Stimulated activated CD4-positive, alpha-beta T cell treated with anti-CD3 and anti-CD28 coated beads, Interleukin-2, amount 100 ng/mL, for 24 hours (primary cell): ENCODE data around the gene TLE3.
A peak's percentile ranks its signal among the peaks of the same experiment; 100 is the strongest.

ENCODE experiments used
- DNase-seq, 2 donors: peaks; one replicate each; pipeline ENCODE4 v3.0.0-alpha.2; 2020

Gene TLE3

GRCh38 chr15:70026991-70027390, 70.7 kb downstream of the TLE3 start:
- no peak for DNase-seq

- no peak for DNase-seq
Observed at GRCh38 chr15:70025413-70026296, 72.1 kb downstream of the TLE3 start.

GRCh38 chr15:70024521-70024920, 73.2 kb downstream of the TLE3 start:
- no peak for DNase-seq

GRCh38 chr15:70023769-70024491, 73.8 kb downstream of the TLE3 start:
- DNase-seq = no peak

DNA sequence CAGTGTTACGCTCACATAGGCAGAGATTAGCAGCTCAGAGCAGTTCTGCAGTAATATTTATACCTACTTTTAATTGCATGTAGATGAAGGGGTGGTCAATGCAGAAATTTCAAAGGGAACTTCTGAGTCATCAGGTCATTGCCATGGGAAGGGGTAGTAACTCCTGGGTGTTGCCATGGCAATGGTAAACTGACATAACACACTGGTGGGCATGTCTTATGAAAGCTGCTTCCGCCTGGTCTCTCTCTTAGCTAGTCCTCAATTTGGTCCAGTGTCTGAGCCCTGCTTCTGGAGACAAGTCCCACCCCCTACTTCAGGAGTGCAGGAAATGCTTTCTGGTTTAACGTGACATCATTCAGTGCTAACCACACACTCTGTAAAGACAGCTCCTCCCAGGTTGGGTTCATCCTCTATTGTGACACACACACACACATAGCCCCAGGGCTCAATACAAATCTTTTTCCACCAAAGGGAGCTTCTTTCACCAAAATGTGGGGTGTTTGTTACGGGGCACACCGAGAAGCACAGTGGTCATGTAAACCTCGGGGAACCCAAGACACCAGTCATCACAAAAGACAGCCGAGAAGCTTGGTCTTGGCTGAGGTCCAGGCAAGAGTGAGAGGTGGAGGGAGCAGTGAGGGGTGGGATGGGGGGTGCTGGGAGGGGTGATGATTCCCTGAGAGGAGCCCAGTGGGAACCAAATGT, 74.5 kb downstream of the TLE3 start:
- DNase-seq = peak; percentile 14 to 36

- no peak for DNase-seq
Observed at GRCh38 chr15:70020229-70020628, 77.5 kb downstream of the TLE3 start.

DNA sequence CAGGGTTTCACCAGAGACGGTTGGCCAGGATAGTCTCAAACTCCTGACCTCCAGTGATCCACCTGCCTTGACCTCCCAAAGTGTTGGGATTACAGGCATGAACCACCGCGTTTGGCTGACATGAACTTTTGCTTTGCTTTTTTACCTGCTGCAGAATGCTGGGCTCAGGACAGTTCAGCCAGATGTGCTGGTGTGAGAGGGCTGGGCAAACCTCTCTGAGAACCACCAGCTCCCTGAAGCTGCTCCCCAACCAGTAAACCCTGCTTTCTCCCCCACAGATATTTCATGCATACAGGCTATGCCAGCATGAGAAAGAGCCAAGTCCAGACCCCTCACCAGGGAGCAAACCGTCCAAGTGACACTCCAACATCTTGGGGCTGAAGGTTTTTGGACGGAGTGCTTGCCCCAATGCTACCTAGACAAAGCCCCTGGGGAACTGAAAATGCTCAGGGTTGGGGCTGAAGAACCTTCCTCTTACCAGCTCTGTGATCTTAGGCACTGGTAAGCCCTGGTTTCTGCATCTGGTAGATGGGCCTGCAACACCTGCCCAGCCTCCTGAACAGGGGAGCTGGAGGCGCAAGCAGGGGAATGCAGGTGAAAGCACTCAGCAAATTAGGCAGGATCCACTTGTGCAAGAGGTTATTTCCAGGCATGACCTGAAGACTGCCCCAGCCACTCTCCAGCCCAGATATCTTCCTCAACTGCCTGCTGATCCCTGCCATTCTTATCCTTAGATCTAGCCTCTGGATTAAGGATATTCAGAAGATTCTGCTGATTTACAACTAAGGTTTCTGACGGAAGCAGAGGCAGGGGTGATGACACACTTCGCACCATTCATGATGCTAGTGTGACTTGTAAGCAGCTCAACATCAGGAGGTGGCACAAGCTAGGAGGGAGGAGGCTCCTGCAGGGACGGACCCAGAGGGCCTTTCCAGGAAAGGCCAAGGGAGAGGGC, 78.8 kb downstream of the TLE3 start:
- no peak for DNase-seq

DNA sequence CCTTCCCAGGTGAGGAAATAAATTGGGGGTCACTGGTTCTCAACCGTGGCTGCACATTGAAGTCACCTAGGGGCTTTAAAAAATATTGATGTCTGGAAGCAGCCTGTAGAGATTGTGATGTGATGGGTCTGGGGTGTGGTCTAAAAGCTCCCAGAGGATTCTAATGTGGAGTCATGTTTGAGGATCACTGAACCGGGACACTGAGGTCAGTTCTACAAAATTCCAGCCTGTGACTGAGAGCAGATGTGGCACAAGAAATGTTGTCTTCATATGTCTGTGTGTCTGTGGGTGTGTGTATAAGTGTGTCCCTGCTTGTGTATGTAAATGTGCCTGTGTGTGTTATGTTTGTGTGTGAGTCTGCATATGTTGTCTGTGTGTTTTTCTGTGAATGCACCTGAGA, 79.9 kb downstream of the TLE3 start:
- no peak for DNase-seq

DNA sequence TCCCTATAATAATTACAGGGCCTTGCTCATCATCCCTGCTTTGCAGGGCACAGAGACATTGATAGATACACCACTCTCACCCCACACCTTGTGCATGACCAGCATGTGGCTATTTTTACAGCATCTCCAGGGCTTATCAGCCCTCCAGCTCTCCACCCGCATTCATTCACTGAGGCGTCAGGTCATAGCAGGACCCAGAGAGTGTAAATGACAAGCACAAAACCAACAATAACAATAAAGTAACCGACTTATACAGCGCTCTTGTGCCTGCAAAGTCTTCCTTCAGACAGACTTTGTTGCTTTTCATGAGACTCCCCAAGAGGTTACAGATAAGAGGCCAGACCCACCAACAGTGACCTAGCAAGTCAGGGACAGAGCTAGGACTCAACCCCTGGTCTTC, 80.7 kb downstream of the TLE3 start:
- DNase-seq = no peak

DNA sequence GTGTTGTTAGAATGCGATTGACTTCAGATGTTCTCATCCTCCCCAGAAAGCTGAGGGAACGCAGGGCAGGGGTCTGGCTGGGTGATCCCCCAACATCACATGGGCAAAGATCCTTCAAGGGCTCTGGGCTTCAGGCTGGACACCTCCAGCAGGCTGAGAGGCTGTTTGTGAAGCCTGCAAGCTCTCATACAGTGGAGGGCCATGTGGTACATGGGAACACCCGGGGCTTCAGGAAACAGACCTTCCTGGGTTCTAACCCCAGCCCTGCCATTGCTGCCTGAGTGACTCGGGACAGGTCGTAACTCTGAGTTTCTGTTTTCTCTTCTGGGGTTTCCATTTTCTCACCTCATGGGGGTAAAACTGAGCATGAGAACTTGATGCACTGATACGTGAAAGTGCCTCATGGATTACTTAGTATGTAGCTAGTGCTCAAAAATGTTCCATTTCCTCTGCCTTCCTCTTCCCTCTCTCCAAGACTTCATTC, 81.2 kb downstream of the TLE3 start:
- DNase-seq = no peak

DNA sequence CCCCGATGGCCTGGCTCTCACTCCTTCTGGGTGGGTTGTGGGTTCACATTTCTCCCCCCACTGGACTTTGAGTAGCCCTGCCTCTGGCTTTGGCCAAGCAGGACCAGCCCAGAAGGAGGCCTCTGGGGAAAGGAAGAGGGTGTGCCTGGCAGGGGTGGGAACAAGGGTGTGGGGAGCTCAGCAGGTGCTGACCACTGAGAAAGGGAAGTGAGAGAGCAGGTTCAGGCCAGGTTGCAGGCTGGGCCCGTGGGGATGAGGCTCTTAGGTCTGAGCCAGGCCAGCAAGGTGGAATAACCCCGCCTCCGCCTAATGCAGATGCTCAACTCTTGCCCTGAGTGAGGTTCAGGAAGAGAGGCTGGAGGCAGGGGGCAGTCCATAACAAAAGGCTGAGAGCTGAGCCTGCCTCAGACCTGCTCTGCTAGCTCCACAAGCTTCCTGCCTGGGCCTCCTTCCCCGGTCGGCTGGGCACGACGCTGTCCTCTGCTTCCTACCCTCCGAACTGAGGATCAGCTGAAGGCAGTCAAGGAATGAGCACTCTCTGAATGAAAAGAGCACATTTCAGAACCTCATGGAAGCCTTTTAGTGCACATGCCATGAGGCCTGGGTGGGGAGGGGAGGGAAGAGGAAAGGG, 82.7 kb downstream of the TLE3 start:
- no peak for DNase-seq

DNA sequence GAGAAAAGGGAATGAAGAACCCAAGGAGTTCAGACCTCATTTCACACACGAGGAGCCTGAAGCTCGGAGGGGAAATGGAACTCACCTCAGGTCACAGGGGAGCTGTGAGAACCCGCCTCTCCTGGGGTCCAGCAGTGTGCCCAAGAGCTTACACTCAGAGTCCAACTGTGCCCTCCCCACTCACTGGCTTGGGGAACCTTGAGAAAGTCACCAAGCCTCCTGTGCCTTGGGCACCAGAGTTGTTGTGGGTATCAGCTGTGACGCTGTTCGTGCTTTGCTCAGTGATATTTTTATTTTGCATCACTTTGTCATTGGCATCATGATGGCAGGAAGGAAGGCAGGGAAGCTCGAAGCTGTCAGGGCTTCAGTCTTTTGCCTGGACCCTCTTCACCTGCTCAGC, 83.4 kb downstream of the TLE3 start:
- no peak for DNase-seq

GRCh38 chr15:70013656-70014313, 83.9 kb downstream of the TLE3 start:
- DNase-seq = no peak

DNA sequence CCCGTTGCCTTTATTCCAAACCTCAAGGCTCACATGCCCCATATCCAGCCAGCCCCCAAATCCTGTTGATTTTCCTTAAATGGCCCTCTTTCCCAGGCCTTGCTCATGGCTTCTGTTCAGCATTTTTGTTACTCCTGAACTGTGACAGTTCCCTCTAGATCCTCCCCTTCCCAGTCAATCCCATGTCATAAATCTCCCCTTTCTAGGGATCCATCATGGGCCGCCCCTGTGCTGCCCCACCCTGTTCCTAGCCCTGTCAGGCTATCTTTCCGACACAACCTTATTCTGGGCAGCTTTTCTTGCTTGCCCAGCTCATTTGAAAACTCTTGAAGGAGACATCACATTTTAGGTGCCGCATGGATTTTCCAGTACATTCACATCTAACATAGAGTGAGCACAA, 84.8 kb downstream of the TLE3 start:
- no peak for DNase-seq

DNA sequence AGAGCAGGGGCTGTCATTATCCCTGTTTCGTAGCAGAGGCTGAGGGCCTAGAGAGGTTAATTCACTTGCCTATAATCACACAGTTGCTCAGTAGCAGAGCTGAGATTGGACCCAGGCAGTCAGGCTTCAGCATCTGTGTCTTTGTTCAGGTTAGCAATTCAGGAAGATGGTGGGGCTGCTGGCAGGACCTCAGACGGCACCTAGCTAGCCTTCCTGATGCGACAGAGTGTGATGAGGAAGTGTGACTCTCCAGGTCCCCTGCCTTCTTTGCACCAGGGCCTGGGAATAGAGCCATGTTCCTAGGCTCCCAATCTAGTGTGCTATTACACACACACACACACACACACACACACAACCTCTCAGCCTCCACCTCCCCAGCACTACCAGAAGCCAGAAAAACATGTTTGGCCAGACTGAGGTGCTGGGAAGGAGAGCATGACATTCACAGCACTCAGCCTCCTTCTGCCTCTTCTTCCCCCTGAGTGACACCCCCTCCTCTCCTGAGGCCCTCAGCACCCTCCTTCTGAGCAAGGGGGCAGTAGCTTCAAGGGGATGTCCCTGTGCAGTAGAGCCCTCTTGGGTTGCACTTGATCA, 88.9 kb downstream of the TLE3 start:
- no peak for DNase-seq

GRCh38 chr15:70006259-70007147, 91.2 kb downstream of the TLE3 start:
- DNase-seq = no peak

DNA sequence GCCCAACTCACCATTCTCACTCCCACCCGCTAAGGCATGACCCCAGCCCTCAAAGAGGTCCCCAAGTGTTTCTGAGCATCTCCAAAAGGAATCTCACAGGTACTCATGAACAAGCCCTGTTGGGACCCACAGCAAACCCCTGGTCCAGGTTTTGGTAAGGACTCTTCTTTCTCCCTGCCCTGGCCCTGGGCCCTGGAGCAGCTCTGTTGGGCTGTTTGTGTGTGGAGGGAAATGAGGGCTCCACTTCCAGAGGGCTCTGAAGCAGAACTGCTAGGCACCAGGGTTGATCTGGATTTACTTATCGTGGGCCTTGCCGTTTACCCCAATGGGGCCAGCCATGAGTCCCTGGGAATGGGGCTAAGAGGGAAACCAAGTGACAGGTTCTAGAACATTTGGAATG, 92.9 kb downstream of the TLE3 start:
- no peak for DNase-seq

- no peak for DNase-seq
Observed at GRCh38 chr15:70002897-70003296, 94.8 kb downstream of the TLE3 start.

- DNase-seq = no peak
Observed at GRCh38 chr15:70001859-70002258, 95.9 kb downstream of the TLE3 start.
